ENCODE data around the gene SYNJ2.

The SYNJ2 gene

DNA sequence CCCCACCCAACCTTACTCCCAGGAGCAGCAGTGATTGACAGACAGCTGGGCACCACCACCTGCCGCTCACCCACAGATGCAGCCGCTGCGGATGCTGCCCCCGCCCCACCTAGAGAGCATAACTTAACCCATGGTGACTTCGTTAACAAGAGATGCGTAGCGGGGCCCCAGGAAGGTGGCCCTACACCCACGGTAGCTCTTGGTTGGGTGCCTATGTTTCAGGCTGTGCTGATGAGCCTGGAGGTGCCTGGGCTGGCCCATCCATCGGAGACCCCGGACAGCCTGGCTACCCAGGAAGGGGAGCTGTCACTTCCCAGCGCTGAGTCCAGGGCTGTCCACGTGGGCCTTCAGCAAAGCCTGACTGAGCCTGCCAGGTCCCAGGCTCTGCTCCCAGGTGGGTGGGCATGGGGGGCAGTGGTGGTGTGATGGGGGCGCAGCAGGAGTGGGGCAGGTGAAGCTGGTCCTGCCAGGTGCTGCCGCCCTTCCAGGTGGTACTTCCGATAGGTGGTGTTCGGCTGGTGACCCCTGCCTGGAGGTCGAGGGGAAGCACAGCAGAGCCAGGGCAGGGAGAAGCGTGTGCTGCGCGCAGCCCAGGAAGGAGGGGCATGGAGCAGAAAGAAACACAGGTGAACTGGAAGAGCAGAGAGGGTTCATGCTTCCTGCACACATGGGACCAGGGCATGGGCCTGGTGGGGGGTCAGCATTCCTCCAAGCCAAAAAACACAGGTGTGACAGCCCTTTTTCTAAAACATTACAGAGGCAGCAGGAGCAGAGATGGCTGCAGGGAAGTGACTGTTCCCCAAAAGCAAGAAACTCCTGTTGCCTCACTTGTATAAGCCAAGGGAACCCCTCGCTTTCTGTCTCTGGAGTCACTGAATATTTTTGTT is 56.9 kb downstream of the SYNJ2 start:
- H4K20me1 ChIP-seq (ENCODE audit: insufficient read depth, low read length), result peaks cover 10% of the 10 kb centered on the region
- H3K9ac ChIP-seq (ENCODE audit: low read depth, low read length), result no peak overlapping the region
- H3K4me1 ChIP-seq (ENCODE audit: insufficient read depth, low read length), result no peaks in the 10 kb centered on the region
- H3K27me3 ChIP-seq (ENCODE audit: insufficient read depth, low read length, poor library complexity), result no peaks in the 10 kb centered on the region
- DNase-seq, result no peak
- H3K4me3 ChIP-seq (ENCODE audit: low read depth in 1 of 2, low read length in 2 of 2), result no peak overlapping the region
- no peak for ATAC-seq (ENCODE audit: insufficient read depth, low read depth)
- H3K36me3 ChIP-seq (ENCODE audit: insufficient read depth, low read length), result peaks cover 31% of the 10 kb centered on the region
- no peak overlapping the region for H2AFZ ChIP-seq (ENCODE audit: low read depth, low read length)
- no peak overlapping the region for H3K27ac ChIP-seq (ENCODE audit: low read length)
- H3K79me2 ChIP-seq (ENCODE audit: insufficient read depth, low read length), result no peaks in the 10 kb centered on the region
- TF ChIP-seq, protein P1, sequence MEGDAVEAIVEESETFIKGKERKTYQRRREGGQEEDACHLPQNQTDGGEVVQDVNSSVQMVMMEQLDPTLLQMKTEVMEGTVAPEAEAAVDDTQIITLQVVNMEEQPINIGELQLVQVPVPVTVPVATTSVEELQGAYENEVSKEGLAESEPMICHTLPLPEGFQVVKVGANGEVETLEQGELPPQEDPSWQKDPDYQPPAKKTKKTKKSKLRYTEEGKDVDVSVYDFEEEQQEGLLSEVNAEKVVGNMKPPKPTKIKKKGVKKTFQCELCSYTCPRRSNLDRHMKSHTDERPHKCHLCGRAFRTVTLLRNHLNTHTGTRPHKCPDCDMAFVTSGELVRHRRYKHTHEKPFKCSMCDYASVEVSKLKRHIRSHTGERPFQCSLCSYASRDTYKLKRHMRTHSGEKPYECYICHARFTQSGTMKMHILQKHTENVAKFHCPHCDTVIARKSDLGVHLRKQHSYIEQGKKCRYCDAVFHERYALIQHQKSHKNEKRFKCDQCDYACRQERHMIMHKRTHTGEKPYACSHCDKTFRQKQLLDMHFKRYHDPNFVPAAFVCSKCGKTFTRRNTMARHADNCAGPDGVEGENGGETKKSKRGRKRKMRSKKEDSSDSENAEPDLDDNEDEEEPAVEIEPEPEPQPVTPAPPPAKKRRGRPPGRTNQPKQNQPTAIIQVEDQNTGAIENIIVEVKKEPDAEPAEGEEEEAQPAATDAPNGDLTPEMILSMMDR (IDR thresholded peaks at IDR 0.05; ENCODE audit: borderline replicate concordance, extremely low read depth, low read length, poor library complexity, severe bottlenecking), result no peak
- TF ChIP-seq EZH2 (IDR thresholded peaks at IDR 0.05; ENCODE audit: borderline replicate concordance, low read depth, low read length, severe bottlenecking), result no peak
- H3K9me3 ChIP-seq (ENCODE audit: insufficient read depth, low read length, severe bottlenecking), result no peaks in the 10 kb centered on the region
- H3K4me2 ChIP-seq (ENCODE audit: insufficient read depth, low read length), result no peak overlapping the region

DNA sequence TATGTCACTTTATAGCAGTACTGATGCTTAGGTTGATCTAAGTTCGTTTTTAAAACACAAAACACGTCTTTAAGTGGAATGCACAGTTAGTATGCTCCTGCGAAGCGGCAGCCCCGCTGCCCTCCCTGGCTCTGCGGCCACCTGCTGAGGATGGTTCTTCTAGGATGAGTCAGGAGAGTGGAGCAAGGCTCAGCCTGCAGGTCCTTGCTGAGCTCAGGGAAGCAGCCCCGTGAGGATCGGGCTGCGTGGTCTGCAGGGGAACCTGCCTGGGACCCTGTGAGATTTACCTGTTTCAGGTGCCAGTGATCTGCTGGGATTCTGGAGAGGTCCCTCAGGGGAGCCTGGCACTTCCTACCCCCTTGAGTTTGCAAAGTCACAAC is 57.5 kb downstream of the SYNJ2 start:
- ATAC-seq (ENCODE audit: insufficient read depth, low read depth) (no peak), DNase-seq (no peak)
- H3K4me2 ChIP-seq (ENCODE audit: insufficient read depth, low read length), result no peak overlapping the region
- H3K4me3 ChIP-seq (ENCODE audit: low read depth in 1 of 2, low read length in 2 of 2), result no peak overlapping the region
- no peaks in the 10 kb centered on the region for H3K4me1 ChIP-seq (ENCODE audit: insufficient read depth, low read length)
- TF ChIP-seq EZH2 (IDR thresholded peaks at IDR 0.05; ENCODE audit: borderline replicate concordance, low read depth, low read length, severe bottlenecking), result no peak
- TF ChIP-seq, protein P1 (IDR thresholded peaks at IDR 0.05; ENCODE audit: borderline replicate concordance, extremely low read depth, low read length, poor library complexity, severe bottlenecking), result no peak
- H3K9ac ChIP-seq (ENCODE audit: low read depth, low read length), result no peak overlapping the region
- no peak overlapping the region for H3K27ac ChIP-seq (ENCODE audit: low read length)
- H3K9me3 ChIP-seq (ENCODE audit: insufficient read depth, low read length, severe bottlenecking), result no peaks in the 10 kb centered on the region
- peaks cover 10% of the 10 kb centered on the region for H4K20me1 ChIP-seq (ENCODE audit: insufficient read depth, low read length)
- no peaks in the 10 kb centered on the region for H3K79me2 ChIP-seq (ENCODE audit: insufficient read depth, low read length)
- no peak overlapping the region for H2AFZ ChIP-seq (ENCODE audit: low read depth, low read length)
- no peaks in the 10 kb centered on the region for H3K27me3 ChIP-seq (ENCODE audit: insufficient read depth, low read length, poor library complexity)
- peaks cover 33% of the 10 kb centered on the region for H3K36me3 ChIP-seq (ENCODE audit: insufficient read depth, low read length)

DNA sequence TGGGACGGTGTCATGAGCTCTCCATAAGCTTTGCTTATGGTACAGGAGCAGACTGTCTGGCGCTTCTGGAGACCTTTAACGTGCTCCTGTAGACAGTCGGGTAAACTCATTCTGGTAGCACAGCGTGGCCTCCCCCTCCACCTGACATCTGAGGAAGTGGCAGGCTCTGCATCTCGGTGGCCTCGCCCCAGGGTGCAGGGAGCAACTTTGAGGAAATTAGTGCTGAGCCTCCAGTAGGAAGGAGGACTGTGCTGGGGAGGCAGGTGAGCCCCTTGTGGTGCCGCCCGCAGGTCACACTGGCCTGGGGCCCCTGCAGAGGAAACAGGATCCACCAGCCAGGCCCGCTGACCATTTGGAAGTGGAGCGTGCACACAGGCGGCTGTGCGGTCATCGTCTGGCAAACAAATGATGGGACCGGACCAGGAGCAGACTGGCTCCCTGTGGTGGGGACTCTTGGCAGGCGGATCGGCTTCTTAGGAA is 57.9 kb downstream of the SYNJ2 start:
- Histone ChIP-seq H3K9me3 (ENCODE audit: insufficient read depth, low read length, severe bottlenecking) (no peaks in the 10 kb centered on the region), H3K4me1 (ENCODE audit: insufficient read depth, low read length) (no peaks in the 10 kb centered on the region), H3K4me3 (ENCODE audit: low read depth in 1 of 2, low read length in 2 of 2) (no peak overlapping the region), H3K36me3 (ENCODE audit: insufficient read depth, low read length) (peaks cover 33% of the 10 kb centered on the region), H3K79me2 (ENCODE audit: insufficient read depth, low read length) (no peaks in the 10 kb centered on the region), H2AFZ (ENCODE audit: low read depth, low read length) (no peak overlapping the region), H3K4me2 (ENCODE audit: insufficient read depth, low read length) (no peak overlapping the region), H3K27ac (ENCODE audit: low read length) (no peak overlapping the region), H3K9ac (ENCODE audit: low read depth, low read length) (no peak overlapping the region), H4K20me1 (ENCODE audit: insufficient read depth, low read length) (peaks cover 10% of the 10 kb centered on the region), H3K27me3 (ENCODE audit: insufficient read depth, low read length, poor library complexity) (no peaks in the 10 kb centered on the region)
- DNase-seq (no peak), ATAC-seq (ENCODE audit: insufficient read depth, low read depth) (peak; percentile 31; the same call in 1 of the 3 replicates)
- TF ChIP-seq, protein P1 (IDR thresholded peaks at IDR 0.05; ENCODE audit: borderline replicate concordance, extremely low read depth, low read length, poor library complexity, severe bottlenecking), result no peak
- no peak for TF ChIP-seq EZH2 (IDR thresholded peaks at IDR 0.05; ENCODE audit: borderline replicate concordance, low read depth, low read length, severe bottlenecking)
